Fibroblast of upper back skin (primary cell): ENCODE measurements around the gene MAP6D1.
"Not testable (repeated sequence)": the region's sequence is repeated elsewhere in the genome, so short reads cannot be mapped to it uniquely, and the experiment has no call there.

Source experiments
- DNase-seq: peaks from one replicate; pipeline ENCODE4 v3.0.0-alpha.2; 2013

Gene MAP6D1

DNA sequence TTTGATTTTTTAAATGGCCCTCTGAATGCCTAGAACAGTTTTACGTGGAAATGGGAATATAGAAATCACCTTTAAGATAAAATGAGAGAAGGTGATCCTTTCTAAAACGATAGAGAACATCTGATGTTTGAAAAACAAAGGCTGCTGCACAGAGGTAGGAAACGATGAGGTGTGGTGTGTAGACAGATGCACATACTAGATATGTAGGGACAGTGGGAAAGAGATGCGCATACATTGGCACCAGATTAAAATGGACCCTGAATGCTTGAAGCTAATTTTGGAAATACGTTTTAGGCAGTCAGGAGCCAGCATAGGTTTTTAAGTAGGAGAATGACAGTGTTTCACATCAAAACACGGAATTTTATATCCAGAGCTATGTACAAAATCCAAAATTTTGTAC lies 29.0 kb downstream of the MAP6D1 start:
- no peak for DNase-seq

DNA sequence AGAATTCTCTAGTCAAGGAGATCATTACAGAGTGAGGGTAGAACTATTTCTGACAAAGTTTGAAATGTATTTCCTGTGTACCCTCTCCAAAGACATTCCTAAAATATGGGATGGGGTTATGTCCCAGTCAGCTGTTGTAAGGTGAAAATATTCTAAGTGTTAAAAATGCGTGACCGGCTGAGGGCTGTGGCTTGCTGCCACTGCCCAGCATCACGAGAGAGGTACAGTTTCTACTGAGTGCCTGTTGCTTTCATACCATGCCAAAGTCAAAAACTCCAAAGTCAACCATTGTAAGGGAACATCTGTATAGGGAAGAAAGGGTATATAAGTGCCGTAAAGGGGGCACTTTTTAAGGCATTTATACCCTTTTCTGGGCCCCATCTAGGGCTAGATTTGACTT lies 30.9 kb downstream of the MAP6D1 start:
- no peak for DNase-seq

DNA sequence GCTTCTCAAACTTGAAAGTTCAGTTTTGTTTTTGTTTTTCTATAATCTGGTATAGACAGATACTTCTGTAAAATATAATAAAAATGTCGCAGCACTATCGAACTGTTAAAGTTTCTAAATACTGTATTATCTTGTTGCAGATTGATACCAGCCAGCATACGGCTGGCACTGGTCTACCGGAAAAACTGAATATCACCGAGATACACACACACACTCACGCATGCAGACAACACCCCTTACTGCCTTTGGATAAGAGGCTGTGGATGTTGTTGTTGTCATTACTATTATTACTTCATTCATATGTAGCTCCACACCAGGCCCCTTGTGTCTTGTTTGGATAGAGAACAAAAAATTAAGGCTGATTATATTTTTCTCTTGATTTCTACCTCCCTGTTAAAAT lies 32.4 kb downstream of the MAP6D1 start:
- no peak for DNase-seq

DNA sequence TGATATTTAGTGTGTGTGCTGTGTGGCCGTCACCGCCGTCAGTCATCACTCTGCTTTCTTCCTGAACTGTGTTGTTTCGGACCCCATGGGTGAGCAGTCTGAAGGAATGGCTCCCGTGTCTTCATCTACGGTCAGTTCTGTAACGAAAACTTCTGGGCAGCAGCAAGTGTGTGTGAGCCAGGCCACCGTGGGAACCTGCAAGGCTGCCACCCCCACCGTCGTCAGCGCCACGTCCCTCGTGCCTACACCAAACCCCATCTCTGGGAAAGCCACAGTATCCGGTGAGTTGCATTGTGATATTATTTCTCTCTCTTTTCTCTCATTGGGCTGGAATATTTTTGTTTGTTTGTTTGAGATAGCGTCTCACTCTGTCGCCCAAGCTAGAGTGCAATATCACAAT lies 34.7 kb downstream of the MAP6D1 start:
- DNase-seq, result no peak

DNA sequence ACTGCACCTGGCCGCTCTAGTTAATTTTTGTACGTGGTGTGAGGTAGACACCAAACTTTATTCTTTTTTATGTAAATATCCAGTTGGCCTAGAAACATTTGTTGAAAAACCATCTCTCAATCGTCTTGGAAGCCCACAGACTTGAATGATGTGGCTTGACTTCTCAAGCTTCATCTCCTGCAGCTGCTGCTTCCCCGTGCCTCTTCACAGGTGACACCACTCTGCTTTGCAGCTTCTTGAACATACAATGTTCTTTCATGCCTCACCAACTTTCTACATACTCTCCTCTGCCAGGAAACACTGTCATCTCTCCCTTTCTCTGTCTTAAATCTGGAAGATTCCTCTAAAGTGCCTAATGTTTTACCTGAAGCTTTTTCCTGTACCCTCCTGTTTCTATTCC lies 35.6 kb downstream of the MAP6D1 start:
- no peak for DNase-seq

DNA sequence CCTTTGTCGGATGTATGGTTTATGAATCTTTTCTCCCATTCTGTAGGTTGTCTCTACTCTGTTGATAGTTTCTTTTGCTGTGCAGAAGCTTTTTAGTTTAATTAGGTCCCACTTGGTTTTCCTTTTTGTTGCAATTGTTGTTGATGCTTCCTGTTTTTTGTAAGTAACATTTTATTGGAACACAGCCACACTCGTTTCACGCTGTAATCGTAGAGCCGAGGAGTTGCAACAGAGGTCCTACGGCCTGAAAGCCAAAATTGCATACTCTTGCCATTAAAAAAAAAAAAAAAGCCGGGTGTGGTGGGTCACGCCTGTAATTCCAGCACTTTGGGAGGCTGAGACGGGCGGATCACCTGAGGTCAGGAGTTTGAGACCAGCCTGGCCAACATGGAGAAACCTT lies 40.9 kb downstream of the MAP6D1 start:
- not testable (repeated sequence) for DNase-seq

DNA sequence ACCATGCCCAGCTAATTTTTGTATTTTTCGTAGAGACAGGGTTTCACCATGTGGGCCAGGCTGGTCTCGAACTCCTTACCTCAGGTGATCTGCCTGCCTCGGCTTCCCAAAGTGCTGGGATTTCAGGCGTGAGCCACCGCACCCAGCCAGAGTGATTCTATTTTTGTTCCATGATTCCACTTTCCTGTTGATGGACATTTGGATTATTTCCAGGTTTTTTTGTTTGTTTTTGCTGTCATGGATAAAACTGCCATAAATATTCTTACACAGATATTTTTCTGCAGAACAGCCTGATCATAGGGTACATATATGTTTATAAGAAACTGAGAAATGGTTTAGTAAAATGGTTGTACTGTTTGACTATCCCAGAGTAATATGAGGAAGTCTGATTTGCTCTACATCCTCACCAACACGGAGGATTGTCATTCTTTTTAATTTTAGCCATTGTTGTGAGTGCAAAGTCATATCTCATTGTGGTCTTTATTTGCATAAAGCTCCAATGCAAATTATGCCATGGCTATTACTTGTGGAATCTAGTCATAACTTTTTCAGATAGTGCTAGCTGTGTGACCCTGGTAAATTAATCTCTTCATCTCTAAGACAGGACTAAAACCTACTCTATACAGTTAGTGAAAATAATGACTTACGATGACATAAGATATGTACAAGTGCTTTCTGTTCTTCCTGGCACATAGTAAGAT lies 42.7 kb downstream of the MAP6D1 start:
- DNase-seq, result no peak

DNA sequence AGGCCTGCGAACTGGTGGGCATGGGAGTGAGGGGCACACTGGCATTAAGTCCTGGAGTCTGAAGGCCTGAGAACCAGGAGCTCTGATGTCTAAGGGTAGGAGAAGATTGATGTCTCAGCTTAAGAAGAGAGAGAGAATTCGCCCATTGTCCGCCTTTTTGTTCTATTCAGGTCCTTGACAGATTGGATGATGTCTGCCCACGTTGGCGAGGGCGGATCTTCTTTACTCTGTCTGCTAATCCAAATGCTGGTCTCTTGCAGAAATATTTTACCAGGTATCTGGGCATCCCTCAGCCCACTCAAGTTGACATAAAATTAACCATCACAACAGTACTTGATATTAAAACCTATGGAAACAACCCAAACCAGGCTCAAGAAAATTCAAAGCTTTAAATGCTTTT lies 44.1 kb downstream of the MAP6D1 start:
- no peak for DNase-seq

DNA sequence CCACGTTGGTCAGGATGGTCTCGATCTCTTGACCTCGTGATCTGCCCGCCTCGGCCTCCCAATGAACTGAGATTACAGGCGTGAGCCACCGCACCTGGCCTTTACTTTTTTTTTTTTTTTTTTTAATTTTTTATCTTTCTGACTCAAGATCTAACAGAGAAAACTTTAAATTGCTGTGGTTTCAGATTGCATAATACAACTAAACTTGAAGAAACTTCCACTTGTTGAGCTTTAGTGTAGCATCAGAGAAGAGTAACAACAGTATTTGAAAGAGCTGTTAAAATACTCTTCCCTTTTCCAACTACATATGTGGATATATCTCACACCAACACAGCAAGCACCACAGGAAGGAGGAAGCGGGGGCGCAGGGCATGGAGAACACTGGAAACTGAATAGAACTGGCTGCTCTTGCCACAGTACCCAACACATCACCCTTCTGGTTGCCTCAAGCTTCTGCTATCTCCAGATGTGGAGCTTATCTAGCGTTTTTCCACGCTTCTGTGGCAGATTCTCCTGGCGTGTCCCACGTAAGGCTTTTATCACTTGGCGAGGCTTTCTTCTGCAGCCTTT lies 45.4 kb downstream of the MAP6D1 start:
- no peak for DNase-seq

DNA sequence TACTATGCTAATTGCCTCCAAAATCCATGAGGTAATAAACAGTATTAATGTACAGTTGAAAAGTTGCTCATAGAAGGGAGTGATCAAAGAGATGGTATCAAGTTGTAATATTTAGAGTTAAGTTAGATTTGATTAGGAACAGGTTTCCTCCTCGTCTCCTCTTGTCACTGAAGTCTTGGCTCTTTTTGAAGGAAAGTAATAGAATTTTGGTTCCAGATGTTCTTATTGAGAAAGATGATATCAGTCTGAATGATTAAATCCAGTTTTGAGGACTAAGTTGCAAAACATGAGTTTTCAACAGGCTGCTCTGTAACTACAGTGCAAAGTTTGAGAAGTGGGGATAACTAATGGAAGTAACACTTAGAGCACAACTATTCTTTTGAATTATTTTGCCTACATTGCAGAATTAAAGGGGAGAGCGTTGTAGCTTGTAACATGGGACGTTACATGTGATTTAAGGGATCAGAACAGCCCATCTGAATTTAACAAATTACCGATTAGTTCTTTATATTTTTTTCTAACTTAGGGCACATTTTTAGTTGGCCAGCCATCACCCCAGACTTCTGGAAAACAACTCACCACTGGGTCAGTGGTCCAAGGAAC lies 48.3 kb downstream of the MAP6D1 start:
- DNase-seq, result no peak

DNA sequence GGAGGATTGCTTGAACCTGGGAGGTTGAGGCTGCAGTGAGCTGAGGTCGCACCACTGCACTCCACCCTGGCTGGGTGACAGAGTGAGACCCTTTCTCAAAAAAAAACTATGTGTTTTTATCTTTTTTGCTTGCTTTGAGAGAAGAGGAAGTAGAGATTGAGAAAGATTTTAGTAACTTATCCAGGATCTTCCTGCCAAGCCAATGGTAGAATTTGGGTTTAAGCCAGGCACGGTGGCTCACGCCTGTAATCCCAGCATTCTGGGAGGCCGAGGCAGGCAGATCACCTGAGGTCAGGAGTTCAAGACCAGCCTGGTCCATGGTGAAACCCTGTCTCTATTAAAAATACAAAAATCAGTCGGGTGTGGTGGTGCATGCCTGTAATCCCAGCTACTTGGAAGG lies 48.9 kb downstream of the MAP6D1 start:
- DNase-seq, result not testable (repeated sequence)

DNA sequence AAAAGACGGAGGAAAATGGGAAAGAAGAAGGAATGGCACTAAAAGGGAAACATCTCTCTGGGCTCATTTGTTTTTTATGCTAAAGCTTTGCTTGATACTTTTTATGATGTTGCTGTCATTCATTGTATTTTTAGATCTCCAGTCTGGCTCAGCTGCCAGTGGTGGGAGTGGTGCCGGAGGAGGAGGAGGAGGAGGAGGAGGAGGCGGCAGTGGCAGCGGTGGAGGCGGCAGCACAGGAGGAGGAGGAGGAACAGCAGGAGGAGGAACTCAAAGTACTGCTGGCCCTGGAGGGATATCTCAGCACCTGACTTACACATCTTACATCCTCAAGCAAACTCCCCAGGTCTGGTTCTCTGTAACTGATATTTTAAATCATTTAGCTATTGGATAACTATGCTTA lies 49.6 kb downstream of the MAP6D1 start:
- DNase-seq, result no peak

DNA sequence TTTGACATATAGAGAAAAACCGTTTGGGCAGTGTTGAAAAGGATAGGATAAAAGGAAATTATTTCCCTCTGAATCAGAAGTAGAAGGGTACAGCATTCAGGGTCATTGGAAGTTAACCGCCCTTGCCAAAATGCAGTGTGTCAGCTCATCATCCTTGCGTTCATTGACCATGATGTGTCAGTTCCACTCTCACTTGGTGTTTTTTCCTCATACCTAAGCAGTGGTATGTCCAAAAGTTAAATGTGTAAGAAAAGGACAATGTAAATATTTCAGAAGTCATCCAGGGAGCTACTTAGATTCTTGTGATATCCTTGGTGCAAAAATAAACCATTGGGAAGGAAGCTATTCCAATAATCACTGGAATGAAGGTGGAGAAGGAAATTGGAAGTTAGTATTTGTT lies 50.7 kb downstream of the MAP6D1 start:
- DNase-seq, result peak; percentile 51

DNA sequence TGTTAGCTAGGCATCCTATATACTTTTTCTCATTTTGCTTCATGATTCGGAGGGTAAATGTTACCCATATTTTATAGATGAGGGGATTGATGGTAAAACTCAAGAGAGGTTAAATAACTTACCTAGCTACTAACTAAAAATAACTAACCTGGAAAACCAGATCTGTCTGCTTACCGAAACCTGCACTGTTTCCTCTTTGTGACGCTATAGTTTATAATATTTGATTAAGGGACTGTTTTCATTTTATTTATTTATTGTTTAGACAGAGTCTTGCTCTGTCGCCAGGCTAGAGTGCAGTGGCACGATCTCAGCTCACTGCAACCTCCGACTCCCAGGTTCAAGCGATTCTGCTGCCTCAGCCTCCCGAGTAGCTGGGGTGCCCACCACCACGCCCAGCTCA lies 55.9 kb downstream of the MAP6D1 start:
- no peak for DNase-seq

DNA sequence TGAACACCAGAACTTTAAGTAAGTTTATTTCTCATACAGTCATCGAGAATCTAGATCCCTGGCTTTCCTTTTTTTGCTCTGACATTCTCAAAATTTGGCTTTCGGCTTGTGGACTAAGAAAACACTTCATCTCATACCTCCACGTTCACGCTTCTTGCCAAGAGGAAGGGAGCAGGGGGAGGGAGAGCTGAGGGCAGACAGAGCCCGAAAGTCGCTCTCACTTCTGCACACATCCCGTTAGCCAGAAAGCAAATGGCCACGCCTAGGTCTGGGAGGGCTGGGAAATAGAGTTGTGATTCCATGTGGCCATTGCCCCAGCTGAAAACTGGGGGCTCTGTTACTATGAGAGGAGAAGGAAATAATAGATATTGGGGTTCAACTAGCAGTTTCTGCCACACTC lies 57.3 kb downstream of the MAP6D1 start:
- no peak for DNase-seq

DNA sequence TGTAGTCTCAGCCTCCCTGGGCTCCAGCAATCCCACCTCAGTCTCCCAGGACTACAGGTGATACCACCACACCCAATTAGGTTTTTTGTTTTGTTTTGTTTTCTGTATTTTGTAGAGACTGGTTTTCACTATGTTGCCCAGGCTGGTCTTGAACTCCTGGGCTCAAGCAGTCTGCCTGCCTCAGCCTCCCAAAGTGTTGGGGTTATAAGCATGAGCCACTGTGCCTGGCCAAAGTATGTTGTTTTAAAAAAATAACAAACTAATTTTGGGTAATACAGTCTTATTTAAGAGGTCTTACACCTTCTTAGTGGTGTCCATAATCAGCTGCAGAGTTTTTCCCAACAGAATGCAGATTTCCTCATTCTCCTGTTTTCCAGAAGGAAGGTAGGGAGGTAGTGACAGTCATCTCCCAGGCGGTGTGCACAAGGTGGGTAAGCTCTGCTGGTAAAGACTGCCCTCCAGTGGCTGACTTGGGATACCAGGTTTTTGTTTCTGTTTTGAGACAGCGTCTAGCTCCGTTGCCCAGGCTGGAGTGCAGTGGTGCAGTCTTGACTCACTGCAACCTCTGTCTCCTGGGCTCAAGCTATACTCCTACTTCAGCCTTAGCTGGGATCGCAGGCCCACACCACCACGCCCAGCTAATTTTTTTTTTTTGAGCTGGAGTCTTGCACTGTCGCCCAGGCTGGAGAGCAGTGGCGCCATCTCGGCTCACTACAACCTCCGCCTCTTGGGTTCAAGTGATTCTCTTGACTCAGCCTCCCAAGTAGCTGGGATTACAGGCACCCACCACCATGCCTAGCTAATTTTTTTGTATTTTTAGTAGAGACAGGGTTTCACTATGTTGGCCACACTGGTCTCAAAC lies 58.4 kb downstream of the MAP6D1 start:
- DNase-seq, result peak; percentile 66

DNA sequence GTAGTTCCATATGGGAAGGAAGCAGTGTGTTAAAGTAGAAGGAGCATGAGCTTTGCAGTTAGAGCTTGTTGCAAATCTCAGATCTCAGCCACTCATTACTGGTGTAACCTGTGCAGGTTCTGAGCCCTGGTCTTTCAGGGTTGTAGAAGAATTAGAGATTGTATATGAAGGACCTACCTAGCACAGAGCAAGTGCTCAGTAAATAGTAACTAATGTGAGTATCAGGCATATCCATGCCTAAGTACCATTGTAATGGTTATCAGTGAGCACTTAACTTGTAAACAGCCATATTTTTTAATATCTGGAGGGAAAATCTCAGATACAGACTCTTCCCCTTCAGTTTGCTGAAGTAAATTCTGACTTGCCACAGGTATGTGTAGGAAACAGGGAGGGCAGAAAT lies 59.3 kb downstream of the MAP6D1 start:
- no peak for DNase-seq
